ENCODE measurements around the gene RDH8. TPM values are rescaled to one million over a fixed set of nuclear protein-coding genes. Genes with fewer than 3 reads are reported as not detected.

Gene RDH8, protein sequence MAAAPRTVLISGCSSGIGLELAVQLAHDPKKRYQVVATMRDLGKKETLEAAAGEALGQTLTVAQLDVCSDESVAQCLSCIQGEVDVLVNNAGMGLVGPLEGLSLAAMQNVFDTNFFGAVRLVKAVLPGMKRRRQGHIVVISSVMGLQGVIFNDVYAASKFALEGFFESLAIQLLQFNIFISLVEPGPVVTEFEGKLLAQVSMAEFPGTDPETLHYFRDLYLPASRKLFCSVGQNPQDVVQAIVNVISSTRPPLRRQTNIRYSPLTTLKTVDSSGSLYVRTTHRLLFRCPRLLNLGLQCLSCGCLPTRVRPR
- not detected for polyA plus RNA-seq (2013)

DNA sequence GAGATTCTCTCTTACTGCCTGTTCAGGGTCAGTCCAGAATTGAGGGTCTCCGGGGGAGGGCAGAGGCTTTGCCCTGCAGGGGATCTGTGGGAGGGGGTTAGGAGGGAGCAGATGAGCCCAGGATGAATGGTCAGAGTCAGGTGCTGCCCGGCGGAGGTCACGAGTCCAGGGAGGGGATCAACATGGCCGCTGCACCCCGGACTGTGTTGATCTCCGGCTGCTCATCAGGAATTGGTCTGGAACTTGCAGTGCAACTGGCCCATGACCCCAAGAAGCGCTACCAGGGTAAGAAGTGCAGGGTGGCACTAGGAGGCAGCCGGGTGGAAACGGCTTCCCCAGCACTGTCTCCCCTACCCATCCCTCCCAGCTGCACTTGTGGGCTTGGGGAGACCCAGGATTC lies at the start of gene RDH8:
Gene RDH8, plus strand, starts transcription at position 168 of the 400 bp plus-strand sequence. Its CDS starts 15 bp downstream, at position 183.
- CTCF ChIA-PET = no interaction called here
- no peaks in the 10 kb centered on the region for H3K9me3 ChIP-seq (ENCODE audit: control extremely low read depth in 1 of 5, control insufficient read depth in 4 of 5, insufficient read depth in 2 of 5, low read depth in 1 of 5, low read length in 4 of 5)
- no peak within 1 kb of the TSS for H3K27ac ChIP-seq (ENCODE audit: insufficient read depth in 1 of 2, low read depth in 1 of 2, low read length in 2 of 2, poor library complexity in 1 of 2, severe bottlenecking in 2 of 2)
- no peaks in the 10 kb centered on the region for H3K36me3 ChIP-seq (ENCODE audit: control insufficient read depth in 4 of 4, insufficient read depth in 4 of 4, low read length in 3 of 4)
- DNase-seq = no peak
- peaks cover 0 to 5% (median 2%) of the 10 kb centered on the region in 4 experiments for H3K4me1 ChIP-seq (ENCODE audit: control extremely low read depth in 1 of 4, control insufficient read depth in 4 of 4, insufficient read depth in 4 of 4, low read length in 3 of 4)
- no peak within 1 kb of the TSS for H3K4me3 ChIP-seq (ENCODE audit: control insufficient read depth in 1 of 7, extremely low read depth in 1 of 7, insufficient read depth in 4 of 7, low read depth in 2 of 7, low read length in 6 of 7)
- H3K27me3 ChIP-seq (replicated peaks in 2 of 5; ENCODE audit: control insufficient read depth in 4 of 5, insufficient read depth in 5 of 5, low read length in 4 of 5) = peaks cover 2 to 61% (median 30%) of the 10 kb centered on the region in 5 experiments
- POLR2A ChIA-PET = no interaction called here
- WGBS (ENCODE audit: insufficient coverage) = 69% methylated on average over 7 of the region's 10 CpGs

- no peak overlapping the region for H3K27ac ChIP-seq (ENCODE audit: insufficient read depth in 1 of 2, low read depth in 1 of 2, low read length in 2 of 2, poor library complexity in 1 of 2, severe bottlenecking in 2 of 2)
- WGBS (ENCODE audit: insufficient coverage) = 53% methylated on average over 6 of the region's 14 CpGs
- no peak overlapping the region for H3K4me3 ChIP-seq (ENCODE audit: control insufficient read depth in 1 of 7, extremely low read depth in 1 of 7, insufficient read depth in 4 of 7, low read depth in 2 of 7, low read length in 6 of 7)
- peaks cover 0 to 2% (median 0%) of the 10 kb centered on the region in 5 experiments for H3K9me3 ChIP-seq (ENCODE audit: control extremely low read depth in 1 of 5, control insufficient read depth in 4 of 5, insufficient read depth in 2 of 5, low read depth in 1 of 5, low read length in 4 of 5)
- ChIA-PET POLR2A (no interaction called here), CTCF (interaction anchor here (1.5 kb wide), 1 partner anchor 21 kb away, joined by 3 read pairs; no protein-coding TSS in a partner anchor)
- no peaks in the 10 kb centered on the region for H3K36me3 ChIP-seq (ENCODE audit: control insufficient read depth in 4 of 4, insufficient read depth in 4 of 4, low read length in 3 of 4)
- H3K4me1 ChIP-seq (ENCODE audit: control extremely low read depth in 1 of 4, control insufficient read depth in 4 of 4, insufficient read depth in 4 of 4, low read length in 3 of 4) = no peaks in the 10 kb centered on the region
- DNase-seq = no peak
- H3K27me3 ChIP-seq (replicated peaks in 2 of 5; ENCODE audit: control insufficient read depth in 4 of 5, insufficient read depth in 5 of 5, low read length in 4 of 5) = peaks cover 0 to 71% (median 22%) of the 10 kb centered on the region in 5 experiments
These were observed 47.3 kb upstream of the RDH8 start for GRCh38 chr19:9966024-9966423.

- WGBS (ENCODE audit: insufficient coverage) = 3% methylated on average over 17 of the region's 29 CpGs
- peaks cover 0 to 2% (median 0%) of the 10 kb centered on the region in 5 experiments for H3K9me3 ChIP-seq (ENCODE audit: control extremely low read depth in 1 of 5, control insufficient read depth in 4 of 5, insufficient read depth in 2 of 5, low read depth in 1 of 5, low read length in 4 of 5)
- DNase-seq = no peak
- no peaks in the 10 kb centered on the region for H3K4me1 ChIP-seq (ENCODE audit: control extremely low read depth in 1 of 4, control insufficient read depth in 4 of 4, insufficient read depth in 4 of 4, low read length in 3 of 4)
- ChIA-PET POLR2A (no interaction called here), CTCF (interaction anchor here (1.5 kb wide), 1 partner anchor 21 kb away, joined by 3 read pairs; no protein-coding TSS in a partner anchor)
- H3K36me3 ChIP-seq (ENCODE audit: control insufficient read depth in 4 of 4, insufficient read depth in 4 of 4, low read length in 3 of 4) = no peaks in the 10 kb centered on the region
- H3K27ac ChIP-seq (ENCODE audit: insufficient read depth in 1 of 2, low read depth in 1 of 2, low read length in 2 of 2, poor library complexity in 1 of 2, severe bottlenecking in 2 of 2) = no peak overlapping the region
- H3K4me3 ChIP-seq (ENCODE audit: control insufficient read depth in 1 of 7, extremely low read depth in 1 of 7, insufficient read depth in 4 of 7, low read depth in 2 of 7, low read length in 6 of 7) = no peak overlapping the region
- peaks cover 0 to 68% (median 22%) of the 10 kb centered on the region in 5 experiments for H3K27me3 ChIP-seq (replicated peaks in 2 of 5; ENCODE audit: control insufficient read depth in 4 of 5, insufficient read depth in 5 of 5, low read length in 4 of 5)
These were observed 46.8 kb upstream of the RDH8 start for GRCh38 chr19:9966448-9966847.

DNA sequence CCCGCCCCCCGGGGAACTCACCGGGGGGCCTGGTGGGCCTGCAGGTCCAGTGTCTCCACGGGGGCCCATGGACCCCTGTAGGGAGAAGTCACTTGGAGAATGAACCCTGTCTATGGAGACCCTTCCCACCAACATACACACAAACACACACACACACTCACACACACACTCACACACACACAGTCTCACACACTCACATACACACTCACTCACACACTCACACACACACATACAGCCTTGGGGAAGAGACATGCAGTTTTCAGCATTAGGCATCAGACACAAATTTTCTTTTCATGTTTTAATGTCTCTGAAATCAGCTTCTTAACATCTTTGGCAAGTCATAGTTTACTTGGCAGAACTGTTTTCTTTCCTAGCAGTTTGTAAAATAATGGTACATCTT lies 46.0 kb upstream of the RDH8 start:
- WGBS (ENCODE audit: insufficient coverage) = no CpG with 5 or more reads among the region's 4 CpGs
- H3K27me3 ChIP-seq (replicated peaks in 2 of 5; ENCODE audit: control insufficient read depth in 4 of 5, insufficient read depth in 5 of 5, low read length in 4 of 5) = peaks cover 0 to 65% (median 22%) of the 10 kb centered on the region in 5 experiments

DNA sequence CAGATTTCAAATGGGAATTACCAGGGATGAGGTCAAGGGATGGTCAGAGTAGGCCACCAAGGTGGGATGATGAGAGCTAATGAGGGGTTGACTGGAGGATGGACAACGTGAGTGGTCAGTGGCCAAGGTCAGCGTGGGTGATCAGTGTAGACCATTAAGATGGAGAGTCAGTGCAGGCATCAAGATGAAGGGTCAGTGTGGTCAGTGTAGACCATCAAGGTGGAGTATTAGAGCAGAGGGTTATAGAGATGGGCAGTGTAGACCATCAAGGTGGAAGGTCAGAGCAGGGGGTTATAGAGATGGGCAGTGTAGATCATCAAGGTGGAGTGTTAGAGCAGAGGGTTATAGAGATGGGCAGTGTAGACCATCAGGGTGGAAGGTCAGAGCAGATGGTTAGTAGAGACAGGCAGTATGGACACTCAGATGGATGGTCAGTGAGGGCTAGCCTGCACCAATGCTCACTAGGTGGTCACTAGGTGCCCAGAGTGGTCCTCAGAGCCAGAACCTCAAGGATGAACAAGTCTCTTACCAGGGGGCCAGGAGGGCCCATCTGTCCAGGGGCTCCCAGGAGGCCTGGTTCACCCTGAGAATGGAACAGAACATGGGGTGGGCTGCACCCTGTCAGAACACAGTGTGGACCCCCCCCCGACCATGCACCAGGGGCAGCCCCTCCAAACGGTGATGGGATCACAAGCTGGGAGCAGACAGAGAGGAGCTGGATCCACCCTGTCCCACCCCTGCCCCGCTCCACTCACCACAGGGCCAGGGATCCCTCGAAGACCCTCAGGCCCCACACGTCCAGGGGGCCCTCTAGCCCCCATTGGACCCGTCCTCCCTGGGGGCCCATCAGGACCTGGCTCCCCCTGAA lies 44.2 kb upstream of the RDH8 start:
- no peak overlapping the region for H3K27ac ChIP-seq (ENCODE audit: insufficient read depth in 1 of 2, low read depth in 1 of 2, low read length in 2 of 2, poor library complexity in 1 of 2, severe bottlenecking in 2 of 2)
- H3K36me3 ChIP-seq (ENCODE audit: control insufficient read depth in 4 of 4, insufficient read depth in 4 of 4, low read length in 3 of 4) = no peaks in the 10 kb centered on the region
- H3K4me3 ChIP-seq (ENCODE audit: control insufficient read depth in 1 of 7, extremely low read depth in 1 of 7, insufficient read depth in 4 of 7, low read depth in 2 of 7, low read length in 6 of 7) = no peak overlapping the region
- DNase-seq = no peak
- no peaks in the 10 kb centered on the region for H3K4me1 ChIP-seq (ENCODE audit: control extremely low read depth in 1 of 4, control insufficient read depth in 4 of 4, insufficient read depth in 4 of 4, low read length in 3 of 4)
- H3K9me3 ChIP-seq (ENCODE audit: control extremely low read depth in 1 of 5, control insufficient read depth in 4 of 5, insufficient read depth in 2 of 5, low read depth in 1 of 5, low read length in 4 of 5) = no peaks in the 10 kb centered on the region
- WGBS (ENCODE audit: insufficient coverage) = 68% methylated on average over 5 of the region's 8 CpGs
- ChIA-PET POLR2A (no interaction called here), CTCF (no interaction called here)
- H3K27me3 ChIP-seq (replicated peaks in 2 of 5; ENCODE audit: control insufficient read depth in 4 of 5, insufficient read depth in 5 of 5, low read length in 4 of 5) = peaks cover 0 to 55% (median 22%) of the 10 kb centered on the region in 5 experiments

More for the DNA sequence above, 46.0 kb upstream of the RDH8 start:
- no peaks in the 10 kb centered on the region for H3K4me1 ChIP-seq (ENCODE audit: control extremely low read depth in 1 of 4, control insufficient read depth in 4 of 4, insufficient read depth in 4 of 4, low read length in 3 of 4)
- H3K9me3 ChIP-seq (ENCODE audit: control extremely low read depth in 1 of 5, control insufficient read depth in 4 of 5, insufficient read depth in 2 of 5, low read depth in 1 of 5, low read length in 4 of 5) = peaks cover 0 to under 1% (median 0%) of the 10 kb centered on the region in 5 experiments
- no peak overlapping the region for H3K27ac ChIP-seq (ENCODE audit: insufficient read depth in 1 of 2, low read depth in 1 of 2, low read length in 2 of 2, poor library complexity in 1 of 2, severe bottlenecking in 2 of 2)
- CTCF ChIA-PET = interaction anchor here (0.6 kb wide), 1 partner anchor 340 kb away, joined by 3 read pairs; no protein-coding TSS in a partner anchor
- POLR2A ChIA-PET = no interaction called here
- no peak overlapping the region for H3K4me3 ChIP-seq (ENCODE audit: control insufficient read depth in 1 of 7, extremely low read depth in 1 of 7, insufficient read depth in 4 of 7, low read depth in 2 of 7, low read length in 6 of 7)
- no peaks in the 10 kb centered on the region for H3K36me3 ChIP-seq (ENCODE audit: control insufficient read depth in 4 of 4, insufficient read depth in 4 of 4, low read length in 3 of 4)
- no peak for DNase-seq

DNA sequence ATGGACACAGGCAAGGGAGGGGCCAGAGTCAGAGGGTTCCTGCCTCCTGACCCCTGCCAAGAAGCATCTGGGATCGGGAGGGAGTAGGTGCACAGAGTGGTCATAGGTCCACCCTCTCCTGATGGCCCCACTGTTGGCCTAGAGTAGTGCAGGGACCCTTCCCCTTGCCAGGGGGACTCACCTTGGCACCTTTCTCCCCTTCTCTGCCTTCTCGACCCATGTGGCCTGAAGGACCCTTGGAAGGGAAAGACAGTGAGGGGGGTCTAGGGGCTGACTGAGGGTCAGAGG lies 43.7 kb upstream of the RDH8 start:
- no peaks in the 10 kb centered on the region for H3K36me3 ChIP-seq (ENCODE audit: control insufficient read depth in 4 of 4, insufficient read depth in 4 of 4, low read length in 3 of 4)
- WGBS (ENCODE audit: insufficient coverage) = 100% methylated on average over 1 of the region's 2 CpGs
- ChIA-PET POLR2A (no interaction called here), CTCF (no interaction called here)
- no peak overlapping the region for H3K27ac ChIP-seq (ENCODE audit: insufficient read depth in 1 of 2, low read depth in 1 of 2, low read length in 2 of 2, poor library complexity in 1 of 2, severe bottlenecking in 2 of 2)
- no peaks in the 10 kb centered on the region for H3K4me1 ChIP-seq (ENCODE audit: control extremely low read depth in 1 of 4, control insufficient read depth in 4 of 4, insufficient read depth in 4 of 4, low read length in 3 of 4)
- H3K4me3 ChIP-seq (ENCODE audit: control insufficient read depth in 1 of 7, extremely low read depth in 1 of 7, insufficient read depth in 4 of 7, low read depth in 2 of 7, low read length in 6 of 7) = no peak overlapping the region
- H3K9me3 ChIP-seq (ENCODE audit: control extremely low read depth in 1 of 5, control insufficient read depth in 4 of 5, insufficient read depth in 2 of 5, low read depth in 1 of 5, low read length in 4 of 5) = no peaks in the 10 kb centered on the region
- peaks cover 0 to 49% (median 22%) of the 10 kb centered on the region in 5 experiments for H3K27me3 ChIP-seq (replicated peaks in 2 of 5; ENCODE audit: control insufficient read depth in 4 of 5, insufficient read depth in 5 of 5, low read length in 4 of 5)
- DNase-seq = no peak

DNA sequence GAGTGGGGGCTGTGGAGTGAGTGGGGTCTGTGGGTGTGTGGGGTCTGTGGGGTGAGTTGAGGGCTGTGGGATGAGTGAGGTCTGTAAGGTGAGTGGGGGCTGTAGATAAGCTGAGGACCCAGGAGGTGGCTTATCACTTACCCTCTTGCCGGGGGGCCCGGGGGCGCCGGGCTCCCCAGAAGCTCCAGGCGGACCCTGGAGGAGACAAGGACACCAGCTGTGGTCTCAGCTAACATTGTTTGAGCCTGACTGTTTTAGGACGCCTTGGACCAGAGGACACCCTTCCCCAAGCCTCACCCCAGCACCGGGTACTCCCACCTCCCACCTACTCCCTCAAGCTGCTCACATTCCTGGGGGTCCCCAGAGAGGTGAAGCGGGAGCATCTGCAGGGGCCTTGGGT lies 42.8 kb upstream of the RDH8 start:
- Histone ChIP-seq H3K36me3 (ENCODE audit: control insufficient read depth in 4 of 4, insufficient read depth in 4 of 4, low read length in 3 of 4) (no peaks in the 10 kb centered on the region), H3K4me1 (ENCODE audit: control extremely low read depth in 1 of 4, control insufficient read depth in 4 of 4, insufficient read depth in 4 of 4, low read length in 3 of 4) (no peaks in the 10 kb centered on the region), H3K4me3 (ENCODE audit: control insufficient read depth in 1 of 7, extremely low read depth in 1 of 7, insufficient read depth in 4 of 7, low read depth in 2 of 7, low read length in 6 of 7) (no peak overlapping the region), H3K9me3 (ENCODE audit: control extremely low read depth in 1 of 5, control insufficient read depth in 4 of 5, insufficient read depth in 2 of 5, low read depth in 1 of 5, low read length in 4 of 5) (no peaks in the 10 kb centered on the region), H3K27ac (ENCODE audit: insufficient read depth in 1 of 2, low read depth in 1 of 2, low read length in 2 of 2, poor library complexity in 1 of 2, severe bottlenecking in 2 of 2) (no peak overlapping the region), H3K27me3 (replicated peaks in 2 of 5; ENCODE audit: control insufficient read depth in 4 of 5, insufficient read depth in 5 of 5, low read length in 4 of 5) (peaks cover 0 to 44% (median 22%) of the 10 kb centered on the region in 5 experiments)
- 79% methylated on average over 8 of the region's 8 CpGs for WGBS (ENCODE audit: insufficient coverage)
- CTCF ChIA-PET = no interaction called here
- DNase-seq = no peak
- POLR2A ChIA-PET = no interaction called here

Data from common myeloid progenitor, CD34-positive (primary cell).